ENCODE measurements around the gene PRDX5. TPM values are rescaled to one million over a fixed set of nuclear protein-coding genes. Genes with fewer than 3 reads are reported as not detected.
"Not testable (repeated sequence)": the region's sequence is repeated elsewhere in the genome, so short reads cannot be mapped to it uniquely, and the experiment has no call there.

Gene PRDX5
- total RNA-seq, 1 donor = 103 TPM

DNA sequence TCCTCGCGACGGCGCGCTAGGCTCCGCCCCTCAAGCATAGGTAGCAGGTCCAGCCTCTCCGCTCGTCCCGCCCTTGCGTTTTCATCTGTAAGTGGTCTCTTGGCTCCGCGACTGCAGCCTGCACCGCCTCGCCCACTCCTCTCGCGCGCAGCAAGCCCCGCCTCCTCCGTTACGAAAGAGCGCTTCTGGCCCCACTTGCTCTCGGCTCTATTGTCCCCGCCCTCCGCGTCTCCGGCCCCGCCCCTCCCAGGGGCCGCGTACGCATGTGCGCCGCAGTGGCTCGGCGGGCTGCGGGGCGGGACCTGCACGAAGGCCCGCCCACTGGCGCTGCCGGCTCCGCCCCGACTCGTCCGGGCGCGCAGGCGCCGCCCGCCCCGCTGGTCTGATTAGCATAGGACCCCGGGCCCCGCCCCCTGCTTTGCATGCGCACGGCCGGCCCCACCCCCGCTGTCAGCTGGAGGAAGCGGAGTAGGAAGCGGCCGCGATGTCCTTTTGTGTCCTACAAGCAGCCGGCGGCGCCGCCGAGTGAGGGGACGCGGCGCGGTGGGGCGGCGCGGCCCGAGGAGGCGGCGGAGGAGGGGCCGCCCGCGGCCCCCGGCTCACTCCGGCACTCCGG is 12.7 kb upstream of the PRDX5 start, which contains the start of gene ESRRA:
TSS of gene ESRRA (plus strand) at position 450 of the 616 bp plus-strand sequence. CDS start 1,656 bp downstream, outside the sequence.
- DNase-seq (ENCODE audit: low read depth in 2 of 3, low spot score in 2 of 3) = peak; percentile 98 to 99 (median 99)

DNA sequence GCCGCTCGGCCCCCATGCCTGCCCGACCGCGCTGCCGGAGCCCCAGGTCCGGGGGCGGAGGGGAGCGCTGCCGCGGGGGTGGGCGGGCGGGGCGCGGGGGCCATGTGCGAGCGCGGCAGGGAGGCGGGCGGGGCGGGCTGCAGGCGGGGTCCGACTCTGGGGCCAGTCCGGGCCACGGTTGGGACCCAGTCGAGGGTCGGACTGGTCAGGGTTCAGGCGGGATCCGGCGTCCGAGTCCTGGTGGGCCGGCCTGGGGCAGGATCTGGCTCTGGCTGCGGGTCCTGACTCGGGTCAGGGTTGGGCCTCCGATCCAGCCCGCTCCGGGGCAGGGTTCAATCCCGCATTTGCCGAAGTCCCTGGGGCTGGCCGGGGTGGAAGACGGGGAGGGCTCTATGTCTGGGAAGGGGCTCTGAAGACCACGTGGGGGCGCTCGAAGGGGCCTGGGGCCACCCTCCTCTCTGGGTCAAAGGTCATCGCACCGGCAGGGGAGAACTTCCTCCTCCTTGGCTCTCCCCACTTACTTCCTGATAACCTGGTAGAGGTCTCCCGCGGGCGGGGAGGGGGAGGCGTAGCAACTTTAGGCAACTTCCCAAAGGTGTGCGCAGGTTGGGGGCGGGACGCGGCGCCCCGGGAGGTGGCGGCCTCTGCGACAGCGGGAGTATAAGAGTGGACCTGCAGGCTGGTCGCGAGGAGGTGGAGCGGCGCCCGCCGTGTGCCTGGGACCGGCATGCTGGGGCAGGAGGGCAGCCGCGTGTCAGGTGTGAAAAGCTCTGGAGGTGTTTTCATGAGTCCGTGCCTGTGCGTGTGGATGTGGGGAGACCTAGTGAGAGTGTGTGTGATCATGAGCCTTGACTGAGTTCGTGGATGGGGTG is 12.0 kb upstream of the PRDX5 start:
- DNase-seq (ENCODE audit: low read depth in 2 of 3, low spot score in 2 of 3) = peak in 2 of 3 donors; percentile 62 to 70

DNA sequence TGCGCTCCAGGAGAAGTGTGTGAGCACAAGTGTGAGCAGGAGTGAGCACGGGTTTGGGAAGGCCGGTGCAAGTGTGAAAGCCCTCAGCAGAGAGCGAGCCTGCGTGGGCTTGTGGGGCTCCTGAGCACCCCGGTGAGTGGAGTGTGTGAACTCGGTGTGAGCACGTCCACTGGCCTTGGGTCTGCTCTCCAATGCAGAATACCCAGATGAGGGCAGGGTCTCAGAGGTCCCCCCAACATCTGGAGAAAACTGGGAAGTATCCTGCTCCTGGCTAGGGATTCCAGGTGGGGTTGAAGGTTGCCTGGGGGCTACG is 11.4 kb upstream of the PRDX5 start:
- no peak for DNase-seq (ENCODE audit: low read depth in 2 of 3, low spot score in 2 of 3)

DNA sequence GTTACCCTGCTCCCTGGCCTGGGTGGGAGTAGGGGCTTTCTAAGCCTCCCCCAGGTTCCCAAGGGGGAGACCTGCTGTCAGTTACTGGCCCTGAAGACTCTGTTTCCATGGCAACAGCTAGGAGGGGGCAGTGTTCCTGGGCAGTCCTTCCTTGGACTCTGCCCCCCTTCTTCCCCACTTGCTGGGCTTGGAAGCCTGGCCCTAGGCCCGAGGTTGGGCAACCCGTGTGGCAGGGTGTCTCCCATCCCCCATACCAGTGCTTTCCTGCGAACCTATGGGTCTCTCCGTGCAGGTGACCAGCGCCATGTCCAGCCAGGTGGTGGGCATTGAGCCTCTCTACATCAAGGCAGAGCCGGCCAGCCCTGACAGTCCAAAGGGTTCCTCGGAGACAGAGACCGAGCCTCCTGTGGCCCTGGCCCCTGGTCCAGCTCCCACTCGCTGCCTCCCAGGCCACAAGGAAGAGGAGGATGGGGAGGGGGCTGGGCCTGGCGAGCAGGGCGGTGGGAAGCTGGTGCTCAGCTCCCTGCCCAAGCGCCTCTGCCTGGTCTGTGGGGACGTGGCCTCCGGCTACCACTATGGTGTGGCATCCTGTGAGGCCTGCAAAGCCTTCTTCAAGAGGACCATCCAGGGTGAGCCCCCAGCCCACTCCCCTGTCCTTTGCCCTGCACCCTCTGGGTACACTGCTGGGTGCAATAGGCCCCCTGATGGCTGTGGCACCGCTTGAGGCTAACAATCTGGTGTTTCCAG is 10.9 kb upstream of the PRDX5 start:
- no peak for DNase-seq (ENCODE audit: low read depth in 2 of 3, low spot score in 2 of 3)

DNA sequence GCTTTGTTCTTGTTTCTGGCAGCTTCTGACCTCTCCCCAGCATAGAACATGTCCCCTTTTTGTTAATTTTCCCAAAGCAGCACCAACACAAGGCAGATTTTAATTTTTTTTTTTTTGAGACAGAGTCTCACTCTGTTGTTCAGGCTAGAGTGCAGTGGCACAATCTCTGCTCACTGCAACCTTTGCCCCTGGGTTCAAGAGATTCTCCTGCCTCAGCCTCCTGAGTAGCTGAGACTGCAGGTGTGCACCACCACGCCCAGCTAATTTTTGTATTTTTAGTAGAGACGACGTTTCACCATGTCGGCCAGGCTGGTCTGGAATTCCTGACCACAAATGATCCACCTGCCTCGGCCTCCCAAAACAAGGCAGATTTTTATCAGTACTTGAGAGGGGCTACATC is 10.1 kb upstream of the PRDX5 start:
- not testable (repeated sequence) for DNase-seq (ENCODE audit: low read depth in 2 of 3, low spot score in 2 of 3)

DNA sequence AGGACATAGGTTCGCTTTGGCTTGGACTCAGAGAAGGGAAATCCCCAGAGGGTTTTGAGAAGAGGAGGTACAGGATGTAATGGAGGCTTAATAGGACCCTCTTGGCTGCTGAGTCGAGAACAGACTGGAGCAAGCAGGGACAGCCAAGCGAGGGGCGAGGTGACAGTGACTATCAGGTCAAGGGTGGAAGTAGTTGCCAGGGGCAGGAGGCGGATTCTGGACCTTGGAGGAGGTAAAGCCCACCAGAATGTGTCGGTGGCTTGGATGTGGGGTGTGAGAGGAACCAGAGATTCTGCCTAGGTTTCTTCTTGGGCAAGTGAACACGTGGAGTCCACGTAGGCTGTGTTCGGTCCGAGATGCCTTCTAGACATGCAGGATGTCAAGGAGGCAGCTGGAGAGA is 5.0 kb upstream of the PRDX5 start:
- no peak for DNase-seq (ENCODE audit: low read depth in 2 of 3, low spot score in 2 of 3)

DNA sequence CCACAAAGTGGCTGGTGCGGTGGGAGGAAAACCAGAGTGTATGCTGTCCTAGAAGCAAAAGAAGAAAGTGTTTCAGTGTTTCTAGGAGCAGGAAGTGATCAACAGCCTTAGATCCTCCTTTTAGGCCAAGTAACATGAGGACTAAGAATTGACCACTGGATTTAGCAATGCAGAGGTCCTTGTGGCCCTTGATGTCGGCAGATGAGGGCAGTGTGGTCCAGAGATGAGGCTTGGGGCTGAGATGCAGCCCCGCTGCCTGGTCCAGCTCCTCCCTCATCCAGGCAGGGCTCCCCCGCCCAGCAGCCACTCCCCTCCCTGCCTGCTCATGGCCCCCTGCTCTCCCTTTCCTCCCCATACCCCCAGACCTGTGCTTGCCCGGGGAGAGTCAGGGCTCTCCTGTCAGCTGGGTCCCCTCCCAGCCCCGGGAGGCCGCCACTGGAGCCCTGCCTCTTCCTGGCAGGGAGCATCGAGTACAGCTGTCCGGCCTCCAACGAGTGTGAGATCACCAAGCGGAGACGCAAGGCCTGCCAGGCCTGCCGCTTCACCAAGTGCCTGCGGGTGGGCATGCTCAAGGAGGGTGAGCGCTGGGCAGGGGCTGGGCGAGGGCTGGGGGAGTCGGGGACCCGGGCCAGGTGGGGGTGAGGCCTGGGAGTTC is 4.3 kb upstream of the PRDX5 start:
- DNase-seq (ENCODE audit: low read depth in 2 of 3, low spot score in 2 of 3) = no peak

DNA sequence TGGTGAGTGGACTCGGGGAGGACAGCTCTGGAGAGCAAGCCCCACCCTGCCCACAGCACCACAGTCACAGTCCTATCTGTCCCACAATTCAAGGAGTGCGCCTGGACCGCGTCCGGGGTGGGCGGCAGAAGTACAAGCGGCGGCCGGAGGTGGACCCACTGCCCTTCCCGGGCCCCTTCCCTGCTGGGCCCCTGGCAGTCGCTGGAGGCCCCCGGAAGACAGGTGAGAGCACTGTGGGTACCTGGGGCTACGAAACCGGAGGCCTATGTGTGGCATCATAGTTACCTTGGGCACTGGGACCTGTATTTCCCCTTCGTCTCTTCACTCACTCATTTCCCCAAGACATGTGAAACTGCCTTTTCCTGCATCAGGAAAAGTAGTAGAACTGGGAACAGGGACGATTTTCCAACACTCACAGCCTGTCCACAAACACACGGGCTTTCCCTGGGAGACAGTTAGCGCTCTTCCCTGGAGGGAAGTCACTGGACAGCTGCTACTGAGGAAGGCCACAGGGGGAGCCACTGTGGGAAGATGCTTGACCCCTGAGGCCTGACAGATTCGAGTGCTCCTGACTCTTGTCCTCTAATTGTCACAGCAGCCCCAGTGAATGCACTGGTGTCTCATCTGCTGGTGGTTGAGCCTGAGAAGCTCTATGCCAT is 3.6 kb upstream of the PRDX5 start:
- DNase-seq (ENCODE audit: low read depth in 2 of 3, low spot score in 2 of 3) = no peak

DNA sequence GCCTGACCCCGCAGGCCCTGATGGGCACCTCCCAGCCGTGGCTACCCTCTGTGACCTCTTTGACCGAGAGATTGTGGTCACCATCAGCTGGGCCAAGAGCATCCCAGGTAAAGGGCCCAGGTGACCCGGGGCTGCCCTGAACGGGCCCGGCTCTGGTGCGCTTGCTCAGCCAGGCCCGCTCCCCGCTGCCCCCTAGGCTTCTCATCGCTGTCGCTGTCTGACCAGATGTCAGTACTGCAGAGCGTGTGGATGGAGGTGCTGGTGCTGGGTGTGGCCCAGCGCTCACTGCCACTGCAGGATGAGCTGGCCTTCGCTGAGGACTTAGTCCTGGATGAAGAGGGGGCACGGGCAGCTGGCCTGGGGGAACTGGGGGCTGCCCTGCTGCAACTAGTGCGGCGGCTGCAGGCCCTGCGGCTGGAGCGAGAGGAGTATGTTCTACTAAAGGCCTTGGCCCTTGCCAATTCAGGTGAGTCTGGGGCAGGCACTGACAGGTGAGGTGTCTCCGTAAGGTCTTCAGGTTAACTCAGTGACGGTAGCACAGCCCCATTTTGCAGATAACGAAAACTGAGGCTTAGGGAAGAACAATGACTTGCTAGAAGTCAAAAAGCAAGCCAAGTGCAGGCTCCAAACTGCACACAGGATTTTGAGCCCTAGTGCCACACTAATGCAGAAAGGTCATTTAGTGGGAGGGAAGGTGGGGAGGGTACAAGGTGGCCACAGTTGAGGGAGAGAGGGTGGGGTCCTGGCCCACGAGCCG is 2.9 kb upstream of the PRDX5 start:
- no peak for DNase-seq (ENCODE audit: low read depth in 2 of 3, low spot score in 2 of 3)

DNA sequence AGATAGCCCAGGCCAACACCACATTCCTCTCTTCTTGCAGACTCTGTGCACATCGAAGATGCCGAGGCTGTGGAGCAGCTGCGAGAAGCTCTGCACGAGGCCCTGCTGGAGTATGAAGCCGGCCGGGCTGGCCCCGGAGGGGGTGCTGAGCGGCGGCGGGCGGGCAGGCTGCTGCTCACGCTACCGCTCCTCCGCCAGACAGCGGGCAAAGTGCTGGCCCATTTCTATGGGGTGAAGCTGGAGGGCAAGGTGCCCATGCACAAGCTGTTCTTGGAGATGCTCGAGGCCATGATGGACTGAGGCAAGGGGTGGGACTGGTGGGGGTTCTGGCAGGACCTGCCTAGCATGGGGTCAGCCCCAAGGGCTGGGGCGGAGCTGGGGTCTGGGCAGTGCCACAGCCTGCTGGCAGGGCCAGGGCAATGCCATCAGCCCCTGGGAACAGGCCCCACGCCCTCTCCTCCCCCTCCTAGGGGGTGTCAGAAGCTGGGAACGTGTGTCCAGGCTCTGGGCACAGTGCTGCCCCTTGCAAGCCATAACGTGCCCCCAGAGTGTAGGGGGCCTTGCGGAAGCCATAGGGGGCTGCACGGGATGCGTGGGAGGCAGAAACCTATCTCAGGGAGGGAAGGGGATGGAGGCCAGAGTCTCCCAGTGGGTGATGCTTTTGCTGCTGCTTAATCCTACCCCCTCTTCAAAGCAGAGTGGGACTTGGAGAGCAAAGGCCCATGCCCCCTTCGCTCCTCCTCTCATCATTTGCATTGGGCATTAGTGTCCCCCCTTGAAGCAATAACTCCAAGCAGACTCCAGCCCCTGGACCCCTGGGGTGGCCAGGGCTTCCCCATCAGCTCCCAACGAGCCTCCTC is 2.0 kb upstream of the PRDX5 start:
- not testable (repeated sequence) for DNase-seq (ENCODE audit: low read depth in 2 of 3, low spot score in 2 of 3)

DNA sequence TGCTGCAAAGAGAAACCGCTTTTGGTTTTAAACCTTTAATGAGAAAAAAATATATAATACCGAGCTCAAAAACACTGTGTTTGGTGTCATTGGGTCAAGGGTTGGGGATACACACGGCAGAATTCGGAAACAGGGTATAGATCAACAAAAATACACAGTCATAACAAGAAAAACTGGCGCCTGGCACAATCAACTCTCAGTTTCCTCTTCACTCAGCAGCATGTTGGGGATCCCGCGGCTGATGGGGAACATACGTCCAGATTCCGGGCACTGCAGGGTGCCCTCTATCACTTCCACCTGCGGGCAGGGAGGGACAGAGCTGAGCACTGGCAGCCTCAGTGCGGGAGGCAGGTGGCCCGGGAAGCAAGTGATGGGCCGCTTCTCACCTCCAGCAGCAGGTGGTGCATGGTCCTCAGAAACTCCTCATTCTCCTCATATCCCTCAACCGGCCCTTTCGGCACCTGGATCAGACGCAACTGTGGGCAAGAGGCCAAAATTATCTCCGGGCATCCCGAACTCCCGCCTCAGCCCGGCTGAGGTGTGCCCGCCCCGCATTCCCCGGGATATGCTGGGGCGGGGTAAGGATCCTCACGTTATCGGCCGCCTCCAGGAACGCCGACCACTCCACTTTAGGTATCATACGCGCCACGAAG is 1.1 kb upstream of the PRDX5 start:
- peak; percentile 44 to 61 (median 48) for DNase-seq (ENCODE audit: low read depth in 2 of 3, low spot score in 2 of 3)

DNA sequence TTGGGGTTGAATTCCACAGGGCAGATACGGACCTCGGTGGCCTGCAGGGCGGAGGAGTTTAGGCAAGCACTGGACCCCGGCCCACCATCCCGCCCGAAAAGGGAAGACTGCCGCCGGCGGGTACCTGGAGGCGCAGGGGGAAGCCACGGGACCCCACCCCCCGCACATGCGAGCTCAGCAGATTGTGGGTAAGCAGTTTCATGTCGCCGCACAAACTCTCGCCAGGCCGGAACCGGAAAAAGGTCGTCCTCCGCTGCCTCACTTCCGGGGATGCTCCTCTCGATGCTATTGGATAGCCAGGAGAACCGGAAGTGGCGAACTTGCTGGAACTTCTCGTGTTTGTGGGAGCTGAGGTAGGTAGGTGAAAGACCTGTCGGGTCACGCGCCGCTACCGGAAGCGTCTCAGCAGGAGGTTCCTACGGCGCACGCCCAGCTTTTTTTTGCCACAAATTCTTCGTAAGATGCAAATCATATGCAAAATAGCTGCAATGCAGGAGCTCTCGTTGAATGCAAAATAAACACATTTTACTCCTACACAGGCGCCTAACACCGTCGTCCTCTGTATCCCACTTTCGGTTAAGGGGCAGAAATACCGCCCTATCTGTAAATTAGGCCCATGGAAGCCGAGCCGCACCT is 478 bp upstream of the PRDX5 start, which contains the start of gene TRMT112:
TSS of gene TRMT112 (minus strand) at position 235 of the 636 bp plus-strand sequence. CDS start at position 202, 33 bp downstream.
- peak; percentile 92 to 98 (median 96) for DNase-seq (ENCODE audit: low read depth in 2 of 3, low spot score in 2 of 3)

DNA sequence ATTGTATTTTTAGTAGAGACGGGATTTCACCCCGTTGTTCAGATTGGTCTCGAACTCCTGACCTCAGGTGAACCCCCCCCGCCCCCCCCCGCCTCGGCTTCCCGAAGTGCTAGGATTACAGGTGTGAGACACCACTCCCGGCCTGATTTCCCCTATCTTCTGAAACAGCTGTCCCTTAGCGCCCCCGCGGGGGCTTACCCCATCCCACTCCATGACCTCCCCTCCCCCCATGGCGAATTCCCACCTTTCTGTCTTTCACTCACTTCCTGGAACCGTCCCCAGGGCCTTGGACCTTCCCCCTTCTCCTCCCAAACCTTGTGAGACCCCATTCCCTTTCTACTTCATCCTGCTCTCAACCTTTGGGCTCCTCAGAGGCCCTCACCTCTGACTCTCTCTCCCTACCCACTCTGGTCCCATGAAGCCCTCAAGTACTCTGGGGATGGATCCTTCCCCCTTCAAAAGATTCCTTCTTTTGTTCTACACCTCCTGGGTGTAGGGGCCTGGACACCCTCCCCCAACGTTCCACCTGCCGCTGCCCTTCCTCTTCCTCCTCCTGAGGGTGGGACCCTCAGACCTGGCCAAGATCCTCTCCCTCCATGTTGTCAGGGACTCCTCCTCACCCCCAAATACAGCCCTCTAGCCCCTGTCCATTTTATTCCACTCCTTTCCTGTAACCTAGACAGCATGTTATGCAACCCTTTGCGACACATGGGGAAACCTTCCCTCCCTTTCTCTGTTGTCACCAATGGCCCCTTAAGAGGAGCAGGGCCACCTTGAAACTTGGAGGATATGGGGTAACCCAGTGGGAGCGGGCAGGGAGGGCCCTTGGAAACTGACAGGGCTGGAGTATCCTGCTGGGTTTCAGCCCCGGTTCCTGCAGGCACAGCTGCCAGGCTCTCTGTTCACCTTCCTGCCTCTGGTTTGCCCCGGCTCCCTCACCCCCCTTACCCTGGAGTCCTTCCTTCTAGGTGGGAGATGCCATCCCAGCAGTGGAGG is 1.1 kb downstream of the PRDX5 start:
- no peak for DNase-seq (ENCODE audit: low read depth in 2 of 3, low spot score in 2 of 3)

DNA sequence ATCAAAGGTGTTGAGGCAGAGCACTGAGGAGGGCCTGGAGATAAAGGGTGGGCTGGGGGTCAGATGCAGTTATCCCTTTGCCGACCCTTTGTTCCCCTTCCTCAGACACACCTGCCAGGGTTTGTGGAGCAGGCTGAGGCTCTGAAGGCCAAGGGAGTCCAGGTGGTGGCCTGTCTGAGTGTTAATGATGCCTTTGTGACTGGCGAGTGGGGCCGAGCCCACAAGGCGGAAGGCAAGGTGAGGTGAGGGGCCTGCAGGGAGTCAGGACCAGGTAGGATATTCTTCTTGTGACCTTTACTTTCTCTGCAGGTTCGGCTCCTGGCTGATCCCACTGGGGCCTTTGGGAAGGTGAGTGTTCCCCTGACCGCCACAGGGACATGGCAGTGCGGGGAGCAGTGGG is 2.6 kb downstream of the PRDX5 start:
- no peak for DNase-seq (ENCODE audit: low read depth in 2 of 3, low spot score in 2 of 3)

DNA sequence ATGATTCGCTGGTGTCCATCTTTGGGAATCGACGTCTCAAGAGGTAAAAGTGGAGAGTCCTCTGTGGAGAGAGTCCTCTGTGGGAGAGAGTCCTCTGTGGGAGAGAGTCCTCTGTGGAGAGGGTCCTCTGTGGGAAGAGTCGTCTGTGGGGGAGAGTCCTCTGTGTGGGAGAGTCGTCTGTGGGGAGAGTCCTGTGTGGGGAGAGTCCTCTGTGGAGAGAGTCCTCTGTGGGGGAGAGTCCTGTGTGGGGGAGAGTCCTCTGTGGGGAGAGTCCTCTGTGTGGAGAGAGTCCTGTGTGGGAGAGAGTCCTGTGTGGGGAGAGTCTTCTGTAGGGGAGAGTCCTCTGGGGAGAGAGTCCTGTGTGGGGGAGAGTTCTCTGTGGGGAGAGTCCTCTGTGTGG is 3.1 kb downstream of the PRDX5 start:
- DNase-seq (ENCODE audit: low read depth in 2 of 3, low spot score in 2 of 3) = no peak

DNA sequence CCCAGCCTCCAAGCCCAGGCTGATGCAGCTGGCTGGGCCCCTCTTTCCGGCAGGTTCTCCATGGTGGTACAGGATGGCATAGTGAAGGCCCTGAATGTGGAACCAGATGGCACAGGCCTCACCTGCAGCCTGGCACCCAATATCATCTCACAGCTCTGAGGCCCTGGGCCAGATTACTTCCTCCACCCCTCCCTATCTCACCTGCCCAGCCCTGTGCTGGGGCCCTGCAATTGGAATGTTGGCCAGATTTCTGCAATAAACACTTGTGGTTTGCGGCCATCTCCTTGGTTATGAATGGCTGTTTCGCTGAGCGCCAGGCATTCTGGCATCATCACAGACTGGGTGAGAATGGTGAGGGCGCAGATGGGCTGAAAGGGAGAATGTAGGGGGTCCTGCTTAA is 3.6 kb downstream of the PRDX5 start:
- no peak for DNase-seq (ENCODE audit: low read depth in 2 of 3, low spot score in 2 of 3)

DNA sequence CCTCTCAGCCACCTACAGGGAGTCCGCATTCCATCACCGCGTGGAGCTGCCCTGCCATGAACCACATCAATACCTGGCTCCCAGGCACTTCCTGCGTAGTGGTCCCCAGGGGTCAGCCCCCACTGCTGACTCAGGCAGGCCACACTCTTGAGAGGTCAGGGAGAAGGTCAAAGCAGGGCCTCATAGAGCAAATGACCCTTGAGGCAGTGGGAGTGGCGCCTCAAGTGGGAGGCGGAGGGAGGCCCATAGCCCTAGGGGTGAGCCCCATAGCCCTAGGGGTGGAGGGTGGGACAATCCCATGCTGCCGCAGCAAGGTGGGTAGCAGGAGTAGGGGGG is 5.0 kb downstream of the PRDX5 start:
- no peak for DNase-seq (ENCODE audit: low read depth in 2 of 3, low spot score in 2 of 3)
